Activated CD8-positive, alpha-beta memory T cell treated with anti-CD3 and anti-CD28 coated beads, Interleukin-2, amount 10 ng/mL, durations not matched to agents 7 days and 5 days (primary cell): ENCODE measurements around the gene KIN. TPM values are rescaled to one million over a fixed set of nuclear protein-coding genes. Genes with fewer than 3 reads are reported as not detected.
"Not testable (repeated sequence)": the region's sequence is repeated elsewhere in the genome, so short reads cannot be mapped to it uniquely, and the experiment has no call there.

Source experiments
- ATAC-seq: fragments of 150-1000 bp; cut with Tn5 transposase; one replicate; pipeline ENCODE4 v1.10.0; 2021; ENCODE audit warnings: moderate library complexity
- CTCF ChIA-PET: fragments of 350-600 bp; sonication (Branson Sonifier 250); formaldehyde crosslinking; loops from one replicate; lab custom pipeline; 2021; ENCODE audit warnings: antibody characterized with exemption; lab: Charles Lee
- DNase-seq: peaks from one replicate; pipeline ENCODE4 v3.0.0-alpha.2; 2020
- H3K27ac Mint-ChIP-seq: one replicate; pipeline ENCODE4 v1.8.0; 2021; ENCODE audit warnings: mild to moderate bottlenecking, mixed read lengths
- H3K27me3 Mint-ChIP-seq: one replicate; pipeline ENCODE4 v1.8.0; 2021; ENCODE audit warnings: mixed read lengths
- H3K36me3 Mint-ChIP-seq: one replicate; pipeline ENCODE4 v1.8.0; 2021; ENCODE audit warnings: mild to moderate bottlenecking, mixed read lengths
- H3K4me1 Mint-ChIP-seq: one replicate; pipeline ENCODE4 v1.8.0; 2021; ENCODE audit warnings: mixed read lengths
- H3K4me3 Mint-ChIP-seq: one replicate; pipeline ENCODE4 v1.8.0; 2021; ENCODE audit warnings: mild to moderate bottlenecking, moderate library complexity, mixed read lengths
- H3K9me3 Mint-ChIP-seq: one replicate; pipeline ENCODE4 v1.8.0; 2022; ENCODE audit warnings: low read depth, mixed read lengths
- total RNA-seq, 2 experiments: library from RNA; stranded (reverse); gene quantifications; one replicate each; pipeline ENCODE4 v1.2.3, GENCODE V29; 2021

Gene KIN
- total RNA-seq, 2 experiments from 2014 or later = 12.9 to 15.0 TPM

DNA sequence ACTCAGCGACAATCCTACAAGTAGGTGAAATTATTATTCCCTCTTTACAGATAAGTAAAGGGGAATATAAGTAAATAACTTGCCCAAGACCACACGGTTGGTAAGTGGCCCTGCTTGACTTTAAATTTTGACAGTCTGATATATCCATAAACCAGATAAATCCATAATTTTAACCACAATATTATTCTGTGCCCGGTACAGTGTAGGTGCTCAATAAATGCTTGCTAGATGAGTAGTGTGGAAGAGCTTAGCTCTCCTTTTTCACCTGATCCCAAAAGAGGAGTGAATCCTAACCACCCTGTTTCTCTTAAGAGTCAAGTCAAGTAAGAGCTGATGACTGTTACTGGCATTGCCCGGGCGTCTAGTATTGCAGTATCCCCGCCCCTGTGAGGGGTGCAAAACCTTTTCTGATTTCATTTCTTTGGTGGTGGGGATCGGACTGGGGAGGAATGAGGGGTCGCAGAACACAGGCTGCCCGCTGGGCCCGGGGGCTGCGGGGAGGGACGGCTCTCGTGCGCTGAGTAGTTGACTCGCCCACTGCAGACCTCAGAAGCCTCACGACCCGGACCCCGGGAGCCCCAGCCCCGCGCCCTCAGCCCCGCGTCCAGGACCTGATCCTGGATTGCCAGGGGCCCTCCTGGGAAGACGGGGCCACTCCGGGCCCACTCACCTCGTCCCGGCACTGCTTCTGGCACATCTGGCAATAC is 490 bp downstream of the KIN start:
- CTCF ChIA-PET = interaction anchor here (1.0 to 1.9 kb wide), 4 partner anchors 11 to 262 kb away, joined by 3 to 26 read pairs (median 8); partner anchors contain the start of gene TAF3
- Mint-ChIP-seq H3K36me3 (peaks cover 25% of the 10 kb centered on the region), H3K4me1 (peaks cover 52% of the 10 kb centered on the region), H3K27me3 (no peaks in the 10 kb centered on the region), H3K9me3 (no peaks in the 10 kb centered on the region), H3K27ac (no peak overlapping the region), H3K4me3 (no peak overlapping the region)
- DNase-seq (no peak), ATAC-seq (peak; percentile 11)

DNA sequence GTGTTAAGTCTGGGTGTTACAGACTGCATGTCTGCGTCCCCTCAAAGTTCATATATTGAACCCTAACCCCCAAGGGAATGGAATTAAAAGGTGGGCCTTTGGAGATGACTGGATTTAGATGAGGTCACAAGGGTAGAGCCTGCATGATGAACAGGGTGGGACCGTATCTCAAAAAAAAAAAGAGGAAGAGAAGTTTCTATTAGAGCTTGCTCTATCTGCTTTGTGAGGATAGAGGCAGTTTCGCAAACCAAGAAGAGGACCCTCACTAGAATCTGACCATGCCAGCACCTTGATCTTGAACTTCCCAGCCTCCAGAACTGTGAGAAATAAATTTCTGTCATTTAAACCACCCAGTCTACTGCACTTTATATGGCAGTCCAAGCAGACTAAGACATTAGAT is 1.4 kb downstream of the KIN start:
- CTCF ChIA-PET = no interaction called here

DNA sequence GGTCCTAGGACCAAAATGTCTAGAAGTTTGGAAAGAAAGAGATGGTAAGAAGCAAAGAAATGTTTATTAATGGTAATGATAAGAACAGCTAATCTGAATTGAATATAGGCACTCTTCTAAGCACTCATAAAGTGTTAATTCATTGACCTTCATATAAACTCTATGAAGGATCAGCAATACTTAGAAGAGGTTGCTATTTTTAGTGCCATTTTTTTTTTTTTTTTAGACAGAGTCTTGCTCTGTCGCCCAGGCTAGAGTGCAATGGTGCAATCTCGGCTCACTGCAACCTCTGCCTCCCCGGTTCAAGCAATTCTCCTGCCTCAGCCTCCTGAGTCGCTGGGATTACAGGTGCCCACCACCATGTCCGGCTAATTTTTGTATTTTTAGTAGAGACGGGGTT is 5.6 kb downstream of the KIN start:
- Mint-ChIP-seq H3K36me3 (peaks cover 39% of the 10 kb centered on the region), H3K4me1 (peaks cover 22% of the 10 kb centered on the region)
- DNase-seq, CTCF ChIA-PET, H3K27ac Mint-ChIP-seq, ATAC-seq, H3K27me3 Mint-ChIP-seq, H3K4me3 Mint-ChIP-seq, H3K9me3 Mint-ChIP-seq: not testable (repeated sequence)

More for the DNA sequence above, 1.4 kb downstream of the KIN start:
- no peak for ATAC-seq
- no peak for DNase-seq
- H3K9me3 Mint-ChIP-seq = no peaks in the 10 kb centered on the region
- H3K4me3 Mint-ChIP-seq = no peak overlapping the region
- no peaks in the 10 kb centered on the region for H3K27me3 Mint-ChIP-seq
- no peak overlapping the region for H3K27ac Mint-ChIP-seq
- H3K4me1 Mint-ChIP-seq = peaks cover 43% of the 10 kb centered on the region
- peaks cover 20% of the 10 kb centered on the region for H3K36me3 Mint-ChIP-seq

DNA sequence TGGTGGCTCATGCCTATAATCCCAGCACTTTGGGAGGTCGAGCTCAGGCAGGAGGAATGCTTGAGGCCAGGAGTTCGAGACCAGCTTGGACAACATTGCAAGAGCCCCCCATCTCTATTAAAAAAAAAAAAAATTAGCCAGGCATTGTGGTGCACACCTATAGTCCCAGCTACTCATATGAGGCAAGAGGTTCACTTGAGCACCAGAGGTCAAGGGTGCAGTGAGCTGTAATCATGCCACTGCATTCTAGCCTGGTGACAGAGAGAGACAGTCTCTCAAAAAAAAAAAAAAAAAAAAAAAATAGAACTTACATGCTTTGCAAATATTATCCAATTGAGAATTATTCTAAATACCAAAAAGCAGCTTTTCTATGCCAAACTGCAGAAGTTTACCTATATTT is 11.0 kb downstream of the KIN start:
- no peaks in the 10 kb centered on the region for H3K9me3 Mint-ChIP-seq
- H3K27ac Mint-ChIP-seq = no peak overlapping the region
- DNase-seq (no peak), ATAC-seq (no peak)
- CTCF ChIA-PET = no interaction called here
- H3K36me3 Mint-ChIP-seq = peaks cover 46% of the 10 kb centered on the region
- H3K27me3 Mint-ChIP-seq = no peaks in the 10 kb centered on the region
- peaks cover 3% of the 10 kb centered on the region for H3K4me1 Mint-ChIP-seq
- H3K4me3 Mint-ChIP-seq = no peak overlapping the region

DNA sequence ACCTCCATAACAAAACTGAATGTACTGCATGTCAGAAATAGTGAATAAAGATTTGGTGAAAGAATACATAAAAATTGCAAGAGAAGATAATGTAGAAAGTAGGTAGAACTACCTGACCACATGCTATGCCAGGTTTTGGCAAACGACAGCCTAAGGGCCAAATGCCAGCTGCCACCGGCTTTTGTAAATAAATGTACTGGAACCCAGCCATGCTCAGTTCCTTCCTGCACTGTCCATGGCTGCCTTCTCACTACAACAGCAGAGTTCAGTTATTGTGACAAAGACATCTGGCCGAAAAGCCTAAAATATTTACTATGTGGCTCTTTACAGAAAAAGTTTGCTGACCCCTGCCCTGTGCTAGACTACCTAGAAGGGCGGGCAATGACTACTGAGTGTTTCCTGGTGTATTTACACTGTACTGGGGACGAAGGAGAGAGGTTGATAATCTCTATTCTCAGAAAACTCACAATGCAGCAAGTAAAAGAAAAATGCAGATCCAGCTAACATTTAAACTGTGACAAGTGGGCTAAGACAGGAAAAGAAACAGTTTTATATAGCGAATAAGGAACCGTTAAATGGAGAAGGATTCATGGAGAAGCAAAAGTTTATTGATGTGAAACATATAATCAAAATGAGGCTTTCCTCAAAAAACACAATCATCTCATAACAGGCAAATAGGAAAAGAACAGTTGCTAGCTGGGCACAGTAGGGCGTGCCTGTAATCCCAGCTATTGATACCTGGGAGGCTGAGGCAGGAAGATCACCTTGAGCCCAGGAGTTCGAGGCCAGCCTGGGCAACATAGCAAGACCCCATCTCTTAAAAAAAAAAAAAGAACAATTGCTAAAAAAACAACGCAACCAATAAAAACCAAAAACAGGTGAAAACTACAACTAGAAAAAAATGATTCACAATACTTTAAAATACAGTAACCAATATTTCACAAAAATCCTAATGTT is 13.7 kb downstream of the KIN start:
- Mint-ChIP-seq H3K27me3 (no peaks in the 10 kb centered on the region), H3K9me3 (no peaks in the 10 kb centered on the region), H3K36me3 (peaks cover 39% of the 10 kb centered on the region), H3K4me3 (no peak overlapping the region), H3K27ac (no peak overlapping the region), H3K4me1 (peaks cover 4% of the 10 kb centered on the region)
- DNase-seq = no peak
- ATAC-seq = no peak
- CTCF ChIA-PET = interaction anchor here (0.7 kb wide), 1 partner anchor 581 kb away, joined by 3 read pairs; no protein-coding TSS in a partner anchor

DNA sequence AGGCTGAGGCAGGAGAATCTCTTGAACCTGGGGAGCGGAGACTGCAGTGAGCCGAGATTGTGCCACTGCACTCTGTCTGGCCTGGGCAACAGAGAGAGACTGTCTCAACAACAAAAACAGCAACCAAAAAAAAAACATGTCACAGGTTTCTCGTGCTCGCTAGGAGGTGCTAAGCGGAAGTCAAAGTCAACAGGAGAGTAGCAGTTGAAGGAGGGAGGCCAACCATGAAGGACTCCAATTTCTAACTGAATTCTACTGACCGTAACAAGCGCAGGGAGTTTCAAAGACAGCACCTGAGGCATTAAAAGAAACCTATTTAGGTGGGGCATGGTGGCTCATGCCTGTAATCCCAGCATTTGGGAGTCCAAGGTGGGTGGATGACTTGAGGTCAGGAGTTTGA is 19.4 kb downstream of the KIN start:
- Mint-ChIP-seq H3K4me3 (no peak overlapping the region), H3K27ac (no peak overlapping the region), H3K27me3 (no peaks in the 10 kb centered on the region), H3K9me3 (no peaks in the 10 kb centered on the region), H3K36me3 (peaks cover 43% of the 10 kb centered on the region), H3K4me1 (peaks cover 4% of the 10 kb centered on the region)
- CTCF ChIA-PET = no interaction called here
- no peak for DNase-seq
- ATAC-seq = no peak

DNA sequence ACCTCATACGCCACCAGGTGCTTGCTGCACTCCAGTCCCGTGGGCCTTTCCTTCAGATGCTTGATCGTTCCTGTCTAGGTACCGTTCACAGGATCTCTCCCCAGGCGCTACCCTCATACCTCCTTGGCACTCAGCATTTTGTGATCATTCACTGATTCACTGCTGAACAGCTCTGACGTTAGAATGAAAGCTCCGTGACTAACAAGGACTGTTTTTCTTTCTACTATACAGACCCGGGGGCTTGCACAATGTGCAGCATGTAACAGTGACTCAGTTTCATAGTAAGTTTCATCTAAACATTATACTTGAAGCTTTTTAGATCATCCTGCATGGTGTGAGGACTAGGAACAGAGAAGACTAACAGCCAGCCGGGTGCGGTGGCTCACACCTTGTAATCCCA is 20.6 kb downstream of the KIN start:
- H3K4me1 Mint-ChIP-seq = peaks cover 4% of the 10 kb centered on the region

DNA sequence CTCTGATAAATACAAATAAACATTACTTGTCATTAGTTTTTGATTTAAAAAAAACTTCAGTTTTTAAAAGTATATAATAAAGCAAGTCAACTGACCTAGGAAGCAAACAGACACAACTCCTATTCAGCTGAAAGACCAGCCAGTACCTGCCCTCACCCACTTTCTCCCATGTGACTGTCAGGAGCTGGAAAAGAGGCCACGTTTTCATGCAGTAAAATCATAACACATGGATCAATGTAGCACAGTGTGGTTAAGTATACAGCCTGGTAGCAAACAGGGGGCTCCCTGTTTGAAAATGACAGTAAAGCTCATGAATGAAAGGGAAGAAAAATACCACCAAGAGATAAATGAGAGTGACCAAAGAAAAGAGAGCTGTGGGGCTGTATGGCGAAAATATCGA is 21.6 kb downstream of the KIN start:
- no peak for DNase-seq
- Mint-ChIP-seq H3K4me3 (no peak overlapping the region), H3K27ac (no peak overlapping the region), H3K4me1 (peaks cover 3% of the 10 kb centered on the region), H3K36me3 (peaks cover 53% of the 10 kb centered on the region), H3K9me3 (no peaks in the 10 kb centered on the region), H3K27me3 (no peaks in the 10 kb centered on the region)
- CTCF ChIA-PET = no interaction called here
- ATAC-seq = no peak

More for the DNA sequence above, 20.6 kb downstream of the KIN start:
- CTCF ChIA-PET = no interaction called here
- H3K4me3 Mint-ChIP-seq = no peak overlapping the region
- H3K27ac Mint-ChIP-seq = no peak overlapping the region
- no peaks in the 10 kb centered on the region for H3K27me3 Mint-ChIP-seq
- no peak for ATAC-seq
- DNase-seq = no peak
- H3K36me3 Mint-ChIP-seq = peaks cover 49% of the 10 kb centered on the region
- H3K9me3 Mint-ChIP-seq = no peaks in the 10 kb centered on the region

DNA sequence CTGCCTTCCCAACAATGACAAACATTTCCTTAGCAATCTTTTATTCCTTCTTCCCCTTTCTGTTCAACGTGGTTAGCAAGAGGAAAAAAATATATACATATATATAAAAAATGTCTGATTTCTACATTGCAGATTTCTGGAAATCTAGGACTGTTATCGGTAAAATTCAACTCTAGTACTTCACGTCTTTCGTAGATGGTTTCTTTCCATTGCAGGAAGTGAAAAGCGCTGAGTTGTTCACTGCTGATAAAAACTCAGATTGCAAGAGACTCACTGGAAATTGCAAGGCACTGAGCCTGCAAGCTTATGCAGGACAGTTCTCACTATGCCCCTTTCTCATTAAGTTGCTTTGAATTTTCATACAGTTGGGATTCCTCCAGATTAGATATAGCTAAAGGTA is 23.9 kb downstream of the KIN start:
- Mint-ChIP-seq H3K4me3 (no peak overlapping the region), H3K4me1 (no peaks in the 10 kb centered on the region), H3K36me3 (peaks cover 51% of the 10 kb centered on the region), H3K9me3 (no peaks in the 10 kb centered on the region), H3K27me3 (no peaks in the 10 kb centered on the region), H3K27ac (no peak overlapping the region)
- CTCF ChIA-PET = no interaction called here
- DNase-seq (no peak), ATAC-seq (no peak)

DNA sequence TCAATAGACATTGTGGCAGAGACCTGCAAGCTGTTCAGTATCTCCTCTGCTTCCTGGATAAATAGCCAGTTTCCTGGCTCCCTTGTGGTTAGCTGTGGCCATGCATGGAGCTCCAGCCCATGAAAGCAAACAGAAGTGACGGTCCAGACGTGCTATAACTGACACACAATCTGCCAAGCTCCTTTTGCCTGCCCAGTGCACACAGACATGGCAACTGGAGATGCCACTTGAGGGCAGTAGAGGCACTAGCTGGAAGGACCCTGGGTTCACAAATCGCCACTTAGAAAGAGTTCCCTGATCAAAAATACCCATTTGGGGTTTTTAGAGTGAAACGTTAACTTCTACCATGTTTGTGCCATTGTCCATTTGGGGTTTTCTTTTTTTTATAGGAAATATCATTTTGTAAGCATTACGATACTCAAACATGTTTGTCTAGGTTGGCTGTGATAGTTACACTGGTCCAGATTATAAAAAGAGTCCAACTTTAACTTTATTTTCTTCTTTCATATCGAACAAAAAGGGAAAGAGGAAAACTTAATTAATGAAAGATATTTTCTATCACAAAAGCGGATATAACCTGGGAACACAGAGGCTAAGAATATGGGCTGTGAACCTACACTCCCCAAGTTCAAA is 31.3 kb downstream of the KIN start:
- peak; percentile 55 for DNase-seq
- CTCF ChIA-PET = interaction anchor here (0.8 to 1.6 kb wide), 7 partner anchors 14 to 1453 kb away, joined by 3 to 6 read pairs (median 3); partner anchors contain the start of gene TAF3
- Mint-ChIP-seq H3K36me3 (peaks cover 36% of the 10 kb centered on the region), H3K27ac (no peak overlapping the region), H3K4me1 (no peaks in the 10 kb centered on the region), H3K4me3 (no peak overlapping the region), H3K9me3 (no peaks in the 10 kb centered on the region), H3K27me3 (no peaks in the 10 kb centered on the region)
- peak; percentile 49 for ATAC-seq

DNA sequence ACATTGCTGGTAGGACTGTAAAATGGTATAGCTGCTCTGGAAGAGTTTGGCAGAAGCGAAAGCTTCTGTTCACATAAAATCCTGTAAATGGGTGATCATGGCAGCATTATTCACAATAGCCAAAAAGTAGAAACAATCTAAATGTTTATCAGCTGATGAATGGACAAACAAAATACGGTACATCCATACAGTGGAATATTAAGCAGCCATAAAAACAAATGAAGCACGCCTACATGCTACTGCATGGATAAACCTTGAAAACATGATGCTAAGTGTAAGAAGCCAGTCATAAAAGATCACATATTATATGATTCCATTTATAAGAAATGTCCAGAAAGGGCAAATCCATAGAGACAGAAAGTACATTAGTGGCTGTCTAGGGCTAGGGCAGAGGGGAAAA is 32.7 kb downstream of the KIN start:
- no peaks in the 10 kb centered on the region for H3K27me3 Mint-ChIP-seq
- DNase-seq (no peak), ATAC-seq (no peak)
- H3K27ac Mint-ChIP-seq = no peak overlapping the region
- no peaks in the 10 kb centered on the region for H3K9me3 Mint-ChIP-seq
- CTCF ChIA-PET = interaction anchor here (1.2 to 1.6 kb wide), 2 partner anchors 12 to 68 kb away, joined by 4 to 5 read pairs; no protein-coding TSS in a partner anchor
- H3K4me1 Mint-ChIP-seq = no peaks in the 10 kb centered on the region
- no peak overlapping the region for H3K4me3 Mint-ChIP-seq
- H3K36me3 Mint-ChIP-seq = peaks cover 32% of the 10 kb centered on the region

DNA sequence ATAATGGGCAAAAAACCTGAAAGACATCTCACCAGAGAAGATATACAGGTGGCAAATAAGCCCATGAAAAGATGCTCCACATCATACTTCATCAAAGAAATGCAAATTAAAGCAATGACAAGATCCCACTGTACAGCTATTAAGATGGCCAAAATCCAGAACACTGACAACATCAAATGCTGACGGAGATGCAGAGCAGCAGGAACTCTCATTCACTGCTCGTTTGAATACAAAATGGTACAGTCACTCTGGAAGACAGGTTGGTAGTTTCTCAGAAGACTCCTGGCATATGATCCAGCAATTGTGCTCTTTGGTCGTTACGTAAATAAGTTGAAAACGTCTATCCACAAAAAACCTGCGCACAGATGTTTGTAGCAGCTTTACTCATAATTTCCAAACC is 35.5 kb downstream of the KIN start:
- H3K36me3 Mint-ChIP-seq = peaks cover 21% of the 10 kb centered on the region
- H3K27ac Mint-ChIP-seq = no peak overlapping the region
- DNase-seq (no peak), ATAC-seq (no peak)
- no peaks in the 10 kb centered on the region for H3K9me3 Mint-ChIP-seq
- no peaks in the 10 kb centered on the region for H3K27me3 Mint-ChIP-seq
- H3K4me3 Mint-ChIP-seq = no peak overlapping the region
- CTCF ChIA-PET = no interaction called here
- no peaks in the 10 kb centered on the region for H3K4me1 Mint-ChIP-seq

DNA sequence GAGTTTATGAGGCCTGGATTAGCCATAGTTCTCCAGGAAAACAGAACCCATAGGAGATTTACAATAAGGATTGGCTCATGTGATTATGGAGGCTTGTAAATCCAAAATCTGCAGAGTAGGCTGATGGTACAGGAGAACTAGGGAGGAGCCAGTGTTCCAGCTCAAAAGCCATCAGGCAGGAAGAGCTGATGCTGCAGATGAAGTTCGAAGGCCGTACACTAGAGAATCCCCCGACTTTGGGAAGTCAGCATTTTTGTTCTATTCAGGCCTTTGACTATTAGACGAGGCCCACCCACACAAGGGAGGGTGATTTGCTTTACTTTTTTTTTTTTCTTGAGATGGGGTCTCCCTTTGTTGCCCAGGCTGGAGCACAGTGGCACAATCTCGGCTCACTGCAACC is 37.6 kb downstream of the KIN start:
- Mint-ChIP-seq H3K4me1 (no peaks in the 10 kb centered on the region), H3K27me3 (no peaks in the 10 kb centered on the region), H3K36me3 (peaks cover 21% of the 10 kb centered on the region), H3K9me3 (no peaks in the 10 kb centered on the region), H3K27ac (no peak overlapping the region), H3K4me3 (no peak overlapping the region)
- ATAC-seq = no peak
- CTCF ChIA-PET = interaction anchor here (1.4 to 1.6 kb wide), 2 partner anchors 63 to 225 kb away, joined by 4 to 5 read pairs; no protein-coding TSS in a partner anchor
- DNase-seq = no peak
